Cardiac atrium fibroblast (primary cell): ENCODE data around the gene CASQ1. TPM values are rescaled to one million over a fixed set of nuclear protein-coding genes. Genes with fewer than 3 reads are reported as not detected.

Experiments used
- total RNA-seq: library from RNA; depleted of rRNA; stranded (reverse); fragments of >200 nt; gene quantifications from 2 replicates; pipeline ENCODE4 v1.2.3, GENCODE V29; 2015

The CASQ1 gene
- total RNA-seq, result not detected in 2 replicates

GRCh38 chr1:160189649-160190625, at the start of gene CASQ1:
TSS of gene CASQ1 (plus strand) at chr1:160190575. CDS start at chr1:160190752, 177 bp downstream.

GRCh38 chr1:160151303-160151702, 39.1 kb upstream of the CASQ1 start, which contains the start of gene ATP1A4:
TSS of gene ATP1A4 (plus strand) at chr1:160151603. CDS start at chr1:160152041, 438 bp downstream.

GRCh38 chr1:160205242-160206035, 15.1 kb downstream of the CASQ1 start, which contains the start of gene PEA15:
TSS of gene PEA15 (plus strand) at chr1:160205384. CDS start at chr1:160211545, 6,161 bp downstream.

Other genes starting within 250 kb of the CASQ1 start
- gene IGSF9, start 245.0 kb upstream of the CASQ1 start, total RNA-seq, result 0.16 TPM in 1 of 2 replicates, not detected in the other
- gene SLAMF9, start 236.3 kb upstream of the CASQ1 start, total RNA-seq, result not detected in 2 replicates
- gene PIGM, start 158.6 kb upstream of the CASQ1 start, total RNA-seq, result 1.4 and 3.1 TPM in 2 replicates
- not detected in 2 replicates for gene KCNJ10, start 120.4 kb upstream of the CASQ1 start, total RNA-seq
- not detected in 2 replicates for gene KCNJ9, start 109.0 kb upstream of the CASQ1 start, total RNA-seq
- gene IGSF8, start 92.0 kb upstream of the CASQ1 start, total RNA-seq, result 18.1 and 23.2 TPM in 2 replicates
- gene ATP1A2, start 74.8 kb upstream of the CASQ1 start, total RNA-seq, result 1.3 TPM in 1 of 2 replicates, not detected in the other
- not detected in 2 replicates for gene ATP1A4, start 39.0 kb upstream of the CASQ1 start, total RNA-seq
- gene PEA15, start 14.8 kb downstream of the CASQ1 start, total RNA-seq, result 75.5 and 135 TPM in 2 replicates
- 36.3 and 47.3 TPM in 2 replicates for gene DCAF8, start 72.0 kb downstream of the CASQ1 start, total RNA-seq
- gene PEX19, start 94.6 kb downstream of the CASQ1 start, total RNA-seq, result 39.0 and 41.8 TPM in 2 replicates
- gene COPA, start 152.7 kb downstream of the CASQ1 start, total RNA-seq, result 203 and 248 TPM in 2 replicates
- 105 and 123 TPM in 2 replicates for gene NCSTN, start 152.8 kb downstream of the CASQ1 start, total RNA-seq
- not detected in 2 replicates for gene NHLH1, start 176.5 kb downstream of the CASQ1 start, total RNA-seq
- gene VANGL2, start 210.0 kb downstream of the CASQ1 start, total RNA-seq, result 0.49 and 0.72 TPM in 2 replicates